Stimulated activated CD8-positive, alpha-beta memory T cell treated with anti-CD3 and anti-CD28 coated beads, Interleukin-12 subunit alpha, Interleukin-12 subunit beta, amount 100 ng/mL, for 1 hour (primary cell): ENCODE results near the gene GPATCH11.

ENCODE experiments used
- DNase-seq: peaks from one replicate; pipeline ENCODE4 v3.0.0-alpha.2; 2020; ENCODE audit warnings: low read depth

GPATCH11 gene

GRCh38 chr2:37109523-37109922 is 25.2 kb downstream of the GPATCH11 start:
- no peak for DNase-seq

DNA sequence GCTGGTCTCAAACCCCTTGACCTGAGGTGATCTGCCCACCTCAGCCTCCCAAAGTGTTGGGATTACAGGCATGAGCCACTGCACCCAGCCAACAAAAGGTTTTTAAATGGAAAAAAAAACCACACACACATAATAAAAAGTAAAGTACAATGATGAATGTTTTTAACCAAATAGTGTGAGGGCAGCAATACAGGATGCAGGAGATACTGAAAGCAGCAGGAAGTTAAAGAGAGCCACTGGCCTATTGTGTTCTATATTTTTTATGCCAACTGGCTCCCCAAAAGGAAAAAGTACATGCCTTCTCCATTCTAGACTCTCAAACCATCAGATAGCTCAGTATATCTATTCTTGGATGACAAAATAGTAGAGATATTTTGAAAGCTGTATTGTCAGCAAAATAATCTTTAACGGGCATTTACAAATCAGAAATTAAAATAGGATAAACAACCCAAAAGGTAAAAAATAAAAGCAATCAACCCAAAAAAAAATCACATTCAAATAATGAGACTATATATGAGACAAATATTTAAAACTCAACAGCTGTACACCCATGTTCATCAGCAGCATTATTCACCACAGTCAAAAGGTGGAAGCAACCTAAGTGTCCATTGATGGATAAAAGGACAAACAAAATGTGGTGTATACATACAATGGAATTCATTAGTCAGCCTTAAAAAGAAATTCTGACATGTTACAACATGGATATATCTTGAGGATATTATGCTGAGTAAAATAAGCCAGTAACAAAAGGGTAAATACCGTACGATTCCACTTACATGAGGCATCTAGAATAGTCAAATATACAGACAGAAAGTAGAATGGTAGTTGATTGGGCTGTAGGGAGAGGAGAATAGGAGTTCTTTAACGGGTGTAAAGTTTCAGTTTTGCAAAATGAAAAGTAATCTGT is 26.2 kb downstream of the GPATCH11 start:
- DNase-seq = no peak

- no peak for DNase-seq
Observed at GRCh38 chr2:37111958-37112357, 27.6 kb downstream of the GPATCH11 start.

- no peak for DNase-seq
Observed at GRCh38 chr2:37117566-37117965, 33.2 kb downstream of the GPATCH11 start.

GRCh38 chr2:37119157-37119556 is 34.8 kb downstream of the GPATCH11 start:
- DNase-seq = no peak

- no peak for DNase-seq
Observed at GRCh38 chr2:37125416-37125815, 41.1 kb downstream of the GPATCH11 start.

- DNase-seq = no peak
Observed at GRCh38 chr2:37132914-37133313, 48.6 kb downstream of the GPATCH11 start.

- DNase-seq = no peak
Observed at GRCh38 chr2:37142546-37142945, 58.2 kb downstream of the GPATCH11 start.

GRCh38 chr2:37143974-37144373 is 59.7 kb downstream of the GPATCH11 start:
- DNase-seq = no peak

DNA sequence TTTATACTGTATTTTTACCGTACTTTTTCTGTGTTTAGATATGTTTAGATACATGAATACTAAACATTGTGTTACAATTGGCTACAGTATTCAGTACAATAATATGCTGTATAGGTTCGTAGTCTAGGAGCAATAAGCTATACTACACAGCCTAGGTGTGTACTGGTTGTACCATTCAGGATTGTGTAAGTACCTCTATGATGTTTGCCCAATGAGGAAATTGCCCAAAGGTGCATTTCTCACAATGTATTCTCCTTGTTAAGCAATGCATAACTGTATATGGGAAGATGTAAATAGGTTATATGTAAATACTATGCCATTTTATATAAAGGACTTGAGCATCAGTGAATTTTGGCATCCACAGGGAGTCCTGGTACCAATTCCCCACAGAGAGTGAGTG is 61.7 kb downstream of the GPATCH11 start:
- DNase-seq = no peak

DNA sequence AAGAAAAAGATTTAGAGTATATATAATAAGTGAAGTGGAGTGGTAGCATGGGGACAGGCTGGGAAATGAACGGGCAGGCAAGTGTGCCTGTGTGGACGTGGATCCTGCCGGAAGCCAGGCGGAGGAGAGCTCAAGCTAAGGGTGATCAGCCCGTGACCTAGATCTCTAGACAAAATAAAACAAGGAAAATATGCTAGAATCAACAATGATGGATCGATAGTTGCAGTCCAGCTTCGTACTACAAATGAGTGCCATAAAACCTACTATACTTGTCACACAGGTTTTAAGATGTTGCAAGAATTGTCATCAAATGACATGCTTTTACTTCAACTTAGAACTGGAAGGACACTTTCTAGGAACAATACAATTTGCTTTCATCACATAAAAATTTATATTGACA is 64.0 kb downstream of the GPATCH11 start:
- DNase-seq = no peak
